ENCODE results near the gene RGMB.
"Not testable (repeated sequence)": the region's sequence is repeated elsewhere in the genome, so short reads cannot be mapped to it uniquely, and the experiment has no call there.

The RGMB gene

GRCh38 chr5:98773464-98774191 is at the start of gene RGMB:
Gene RGMB, plus strand, starts transcription at chr5:98773663. Its CDS starts 408 bp downstream, at chr5:98774071.
- DNase-seq (ENCODE audit: extremely low read depth in 1 of 2, low read depth in 1 of 2): peak; percentile 78 to 84

GRCh38 chr5:98726258-98726657 is 47.2 kb upstream of the RGMB start:
- DNase-seq (ENCODE audit: extremely low read depth in 1 of 2, low read depth in 1 of 2): no peak

- no peak for DNase-seq (ENCODE audit: extremely low read depth in 1 of 2, low read depth in 1 of 2)
Measured at GRCh38 chr5:98727686-98728085, 45.8 kb upstream of the RGMB start.

GRCh38 chr5:98734646-98735045 is 38.8 kb upstream of the RGMB start:
- DNase-seq (ENCODE audit: extremely low read depth in 1 of 2, low read depth in 1 of 2): no peak

GRCh38 chr5:98735806-98736507 is 37.5 kb upstream of the RGMB start:
- DNase-seq (ENCODE audit: extremely low read depth in 1 of 2, low read depth in 1 of 2): no peak

GRCh38 chr5:98736753-98737152 is 36.7 kb upstream of the RGMB start:
- DNase-seq (ENCODE audit: extremely low read depth in 1 of 2, low read depth in 1 of 2): no peak

GRCh38 chr5:98737441-98737840 is 36.0 kb upstream of the RGMB start:
- DNase-seq (ENCODE audit: extremely low read depth in 1 of 2, low read depth in 1 of 2): not testable (repeated sequence)

- DNase-seq (ENCODE audit: extremely low read depth in 1 of 2, low read depth in 1 of 2): not testable (repeated sequence)
Measured at GRCh38 chr5:98738481-98739149, 34.8 kb upstream of the RGMB start.

- DNase-seq (ENCODE audit: extremely low read depth in 1 of 2, low read depth in 1 of 2): no peak
Measured at GRCh38 chr5:98741926-98742325, 31.5 kb upstream of the RGMB start.

GRCh38 chr5:98742396-98743073 is 30.9 kb upstream of the RGMB start:
- no peak for DNase-seq (ENCODE audit: extremely low read depth in 1 of 2, low read depth in 1 of 2)

- not testable (repeated sequence) for DNase-seq (ENCODE audit: extremely low read depth in 1 of 2, low read depth in 1 of 2)
Measured at GRCh38 chr5:98748259-98748658, 25.2 kb upstream of the RGMB start.

GRCh38 chr5:98749046-98749445 is 24.4 kb upstream of the RGMB start:
- no peak for DNase-seq (ENCODE audit: extremely low read depth in 1 of 2, low read depth in 1 of 2)

- DNase-seq (ENCODE audit: extremely low read depth in 1 of 2, low read depth in 1 of 2): no peak
Measured at GRCh38 chr5:98750693-98751092, 22.8 kb upstream of the RGMB start.

GRCh38 chr5:98752331-98752730 is 21.1 kb upstream of the RGMB start:
- DNase-seq (ENCODE audit: extremely low read depth in 1 of 2, low read depth in 1 of 2): not testable (repeated sequence)

GRCh38 chr5:98752801-98753200 is 20.7 kb upstream of the RGMB start:
- DNase-seq (ENCODE audit: extremely low read depth in 1 of 2, low read depth in 1 of 2): not testable (repeated sequence)

- no peak for DNase-seq (ENCODE audit: extremely low read depth in 1 of 2, low read depth in 1 of 2)
Measured at GRCh38 chr5:98753507-98753906, 20.0 kb upstream of the RGMB start.

GRCh38 chr5:98755406-98755805 is 18.1 kb upstream of the RGMB start:
- DNase-seq (ENCODE audit: extremely low read depth in 1 of 2, low read depth in 1 of 2): no peak

GRCh38 chr5:98757978-98758377 is 15.5 kb upstream of the RGMB start:
- no peak for DNase-seq (ENCODE audit: extremely low read depth in 1 of 2, low read depth in 1 of 2)

GRCh38 chr5:98763001-98763630 is 10.3 kb upstream of the RGMB start:
- DNase-seq (ENCODE audit: extremely low read depth in 1 of 2, low read depth in 1 of 2): no peak

GRCh38 chr5:98765815-98766214 is 7.6 kb upstream of the RGMB start:
- no peak for DNase-seq (ENCODE audit: extremely low read depth in 1 of 2, low read depth in 1 of 2)

- DNase-seq (ENCODE audit: extremely low read depth in 1 of 2, low read depth in 1 of 2): no peak
Measured at GRCh38 chr5:98767581-98767980, 5.9 kb upstream of the RGMB start.
